NOMO-1 treated with dmso at 0.1 percent for 144 hours (cell line): ENCODE results near the gene STOM.

ENCODE experiments used
- DNase-seq: peaks from one replicate; lab custom pipeline; 2025; ENCODE audit not compliant: unreplicated experiment; lab: John Stamatoyannopoulos, UW

Gene STOM

GRCh38 chr9:121323449-121324151 is 46.5 kb downstream of the STOM start:
- DNase-seq = no peak

- DNase-seq = no peak
Measured at GRCh38 chr9:121322737-121323448, 47.2 kb downstream of the STOM start.

DNA sequence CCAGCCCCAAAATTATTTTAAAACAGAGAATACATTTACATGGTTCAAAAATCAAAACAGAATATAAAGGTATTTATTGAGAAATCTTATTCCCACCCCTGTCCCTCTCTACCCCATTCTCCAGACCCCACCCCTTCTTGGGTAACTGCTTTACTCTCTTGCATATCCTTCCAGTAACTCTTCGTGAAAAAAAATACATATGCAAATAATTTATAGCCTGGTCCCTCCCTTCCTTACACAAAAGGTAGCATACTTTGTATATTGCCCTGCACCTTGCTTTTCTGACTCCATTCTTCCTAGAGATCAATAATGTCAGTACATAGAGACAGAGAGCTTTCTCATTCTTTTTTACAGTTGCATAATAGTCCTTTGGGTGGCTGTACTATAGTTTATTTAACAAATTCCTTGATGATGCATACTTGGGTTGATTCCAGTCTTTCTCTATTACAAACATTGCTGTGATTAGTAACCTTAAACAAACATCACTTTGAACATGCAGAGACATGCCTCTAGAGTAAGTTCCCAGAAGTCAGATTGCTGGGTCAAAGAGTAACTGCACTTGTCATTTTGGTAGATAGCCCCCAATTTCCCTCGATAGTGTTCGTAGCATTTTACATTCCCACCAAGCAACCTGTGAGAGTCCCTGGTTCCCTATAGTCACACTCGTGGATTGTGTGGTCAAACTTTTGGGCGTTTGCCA is 47.9 kb downstream of the STOM start:
- no peak for DNase-seq

- no peak for DNase-seq
Measured at GRCh38 chr9:121321016-121321503, 49.0 kb downstream of the STOM start.

DNA sequence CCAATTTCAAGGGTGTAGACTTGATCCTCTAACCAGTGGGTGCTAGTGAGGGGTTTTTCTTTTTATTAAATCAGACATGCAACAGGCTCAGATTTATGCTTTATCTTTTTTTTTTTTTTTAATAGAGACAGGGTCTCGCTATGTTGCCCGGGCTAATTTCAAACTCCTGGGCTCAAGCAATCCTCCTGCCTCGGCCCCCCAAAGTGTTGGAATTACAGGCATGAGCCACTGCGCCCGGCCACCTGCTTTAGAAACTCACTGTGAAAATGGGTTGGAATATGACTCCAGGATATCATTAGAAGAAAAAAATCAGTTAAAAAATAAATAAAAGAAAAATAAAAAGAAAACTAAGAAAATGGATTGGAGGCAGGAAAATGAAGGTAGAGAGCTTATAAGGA is 50.7 kb downstream of the STOM start:
- DNase-seq = no peak

DNA sequence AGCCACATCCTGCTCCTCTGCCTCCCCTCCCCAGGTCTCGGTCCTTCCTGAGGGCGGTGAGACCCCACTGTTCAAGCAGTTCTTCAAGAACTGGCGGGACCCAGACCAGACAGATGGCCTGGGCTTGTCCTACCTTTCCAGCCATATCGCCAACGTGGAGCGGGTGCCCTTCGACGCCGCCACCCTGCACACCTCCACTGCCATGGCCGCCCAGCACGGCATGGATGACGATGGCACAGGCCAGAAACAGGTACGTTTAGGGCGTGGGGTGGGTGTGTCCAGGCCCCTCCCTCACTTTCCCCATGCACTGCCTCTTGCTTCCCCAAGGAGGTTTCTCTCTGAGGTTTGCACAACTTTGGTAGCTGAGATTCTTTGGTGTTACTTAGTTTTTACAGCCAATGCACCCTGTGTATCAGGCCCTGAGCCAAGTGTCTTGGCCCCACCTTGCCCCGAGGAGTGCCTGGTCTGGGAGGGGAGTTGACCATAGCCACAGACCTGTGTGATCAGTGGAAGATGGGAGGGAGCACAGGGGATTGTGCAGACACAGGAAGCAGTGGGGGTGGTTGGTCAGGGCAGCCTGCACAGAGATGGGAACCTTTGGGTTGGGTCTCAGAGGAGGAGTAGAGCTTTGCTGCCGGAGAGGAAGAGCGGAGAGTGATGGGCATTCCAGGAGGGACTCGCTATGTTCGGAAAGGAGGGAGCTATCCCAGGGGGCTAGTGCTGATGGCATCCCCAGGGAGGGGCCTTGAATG is 51.2 kb downstream of the STOM start:
- no peak for DNase-seq

DNA sequence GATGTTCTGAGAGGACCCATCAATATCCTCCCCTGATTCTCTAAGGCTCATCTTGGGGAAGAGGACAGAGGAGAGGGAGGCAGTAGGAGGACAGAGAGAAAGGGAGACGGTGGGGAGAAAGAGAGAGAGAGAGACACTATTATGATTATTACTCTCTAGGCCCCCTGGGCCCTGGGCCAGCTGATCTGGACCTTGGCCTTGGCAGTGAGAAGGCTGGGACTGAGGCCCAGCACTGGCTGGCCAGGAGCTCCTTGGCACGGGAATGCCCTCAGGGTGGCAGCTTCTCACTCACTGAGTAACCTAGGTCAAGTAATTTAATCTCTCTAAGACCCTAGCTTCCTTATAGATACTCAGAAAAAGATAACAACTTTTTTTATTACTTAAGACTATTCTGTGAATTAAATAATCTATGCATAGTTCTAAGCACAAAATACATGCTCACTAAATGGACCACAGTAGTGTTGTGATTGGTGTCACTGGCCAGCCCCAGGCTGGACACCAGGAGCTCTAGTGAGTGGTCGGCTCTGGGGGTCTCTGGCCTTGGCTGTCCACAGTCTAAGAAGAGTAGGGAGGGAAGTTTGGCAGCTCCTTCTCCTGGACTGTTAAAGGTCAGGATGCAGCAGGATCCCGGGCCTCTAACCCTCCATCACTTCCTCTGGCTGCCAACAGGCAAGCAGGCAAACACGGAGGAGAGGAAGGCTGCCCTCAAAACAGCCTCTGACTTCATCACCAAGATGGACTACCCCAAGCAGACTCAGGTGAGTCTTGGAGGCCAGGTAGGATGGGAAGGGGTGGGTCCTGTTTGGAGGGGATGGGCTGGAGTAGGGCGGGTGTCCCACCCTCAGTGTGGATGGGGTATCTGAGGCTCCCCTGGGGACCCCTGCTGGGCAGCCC is 52.1 kb downstream of the STOM start:
- no peak for DNase-seq

DNA sequence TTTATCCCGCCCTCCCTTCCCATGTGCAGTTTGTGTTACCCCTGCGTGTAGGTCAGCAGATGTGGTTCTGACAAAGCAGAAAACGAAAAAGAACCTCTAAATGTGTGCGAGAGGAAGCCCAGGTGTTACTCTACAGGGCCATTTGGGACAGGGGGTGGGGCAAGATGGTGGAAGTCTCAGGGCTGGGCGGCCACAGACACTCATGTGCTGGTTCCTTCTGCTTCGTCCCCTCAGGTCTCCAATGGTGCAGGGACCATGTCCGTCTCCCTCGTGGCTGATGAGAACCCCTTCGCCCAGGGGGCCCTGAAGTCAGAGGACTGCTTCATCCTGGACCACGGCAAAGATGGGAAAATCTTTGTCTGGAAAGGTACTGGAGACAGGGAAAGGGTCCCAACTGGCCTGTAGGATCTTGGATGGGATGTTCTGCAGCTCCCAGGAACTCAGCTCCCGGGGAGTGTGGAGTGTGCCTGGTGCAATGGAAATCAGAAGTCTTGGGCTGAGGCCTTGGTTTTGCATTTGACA is 53.1 kb downstream of the STOM start:
- DNase-seq = no peak

- DNase-seq = no peak
Measured at GRCh38 chr9:121316378-121316777, 53.7 kb downstream of the STOM start.

- no peak for DNase-seq
Measured at GRCh38 chr9:121313458-121314152, 56.4 kb downstream of the STOM start.

GRCh38 chr9:121312169-121312568 is 57.9 kb downstream of the STOM start:
- no peak for DNase-seq

DNA sequence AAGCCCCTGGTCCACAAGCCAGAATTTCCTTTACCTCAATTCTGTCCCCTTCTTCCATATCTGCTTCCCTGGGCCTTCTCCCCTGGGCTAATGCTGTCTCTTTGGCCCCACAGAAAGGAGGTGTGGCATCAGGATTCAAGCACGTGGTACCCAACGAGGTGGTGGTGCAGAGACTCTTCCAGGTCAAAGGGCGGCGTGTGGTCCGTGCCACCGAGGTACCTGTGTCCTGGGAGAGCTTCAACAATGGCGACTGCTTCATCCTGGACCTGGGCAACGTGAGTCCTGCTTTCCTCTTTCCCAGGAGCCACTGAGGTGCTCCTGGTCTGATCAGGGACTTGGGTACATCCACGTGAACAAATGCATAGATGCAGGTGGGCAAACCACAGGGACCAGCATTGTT is 59.5 kb downstream of the STOM start:
- no peak for DNase-seq

GRCh38 chr9:121309833-121310425 is 60.1 kb downstream of the STOM start:
- no peak for DNase-seq

DNA sequence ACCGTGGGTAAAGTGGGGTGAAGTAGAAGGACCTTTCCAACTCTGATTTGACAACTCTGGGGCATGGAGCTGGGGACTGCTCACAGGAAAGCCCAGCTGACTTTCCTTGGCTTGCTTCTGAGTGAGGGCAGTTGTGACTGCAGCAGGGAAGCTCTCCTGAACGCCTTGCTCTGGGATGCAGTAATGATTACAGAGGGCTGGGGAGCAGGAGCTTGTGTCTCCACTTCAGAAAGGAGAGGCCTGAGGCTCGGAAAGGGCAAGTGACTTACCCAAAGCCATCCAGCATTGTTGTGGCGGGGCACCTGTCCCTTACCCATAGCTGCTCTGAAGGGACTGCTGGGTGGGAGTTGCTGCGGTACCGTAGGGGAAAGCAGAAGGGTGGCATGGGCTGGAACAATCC is 60.9 kb downstream of the STOM start:
- no peak for DNase-seq

GRCh38 chr9:121308765-121309164 is 61.3 kb downstream of the STOM start:
- DNase-seq = no peak

- no peak for DNase-seq
Measured at GRCh38 chr9:121307976-121308375, 62.1 kb downstream of the STOM start.

DNA sequence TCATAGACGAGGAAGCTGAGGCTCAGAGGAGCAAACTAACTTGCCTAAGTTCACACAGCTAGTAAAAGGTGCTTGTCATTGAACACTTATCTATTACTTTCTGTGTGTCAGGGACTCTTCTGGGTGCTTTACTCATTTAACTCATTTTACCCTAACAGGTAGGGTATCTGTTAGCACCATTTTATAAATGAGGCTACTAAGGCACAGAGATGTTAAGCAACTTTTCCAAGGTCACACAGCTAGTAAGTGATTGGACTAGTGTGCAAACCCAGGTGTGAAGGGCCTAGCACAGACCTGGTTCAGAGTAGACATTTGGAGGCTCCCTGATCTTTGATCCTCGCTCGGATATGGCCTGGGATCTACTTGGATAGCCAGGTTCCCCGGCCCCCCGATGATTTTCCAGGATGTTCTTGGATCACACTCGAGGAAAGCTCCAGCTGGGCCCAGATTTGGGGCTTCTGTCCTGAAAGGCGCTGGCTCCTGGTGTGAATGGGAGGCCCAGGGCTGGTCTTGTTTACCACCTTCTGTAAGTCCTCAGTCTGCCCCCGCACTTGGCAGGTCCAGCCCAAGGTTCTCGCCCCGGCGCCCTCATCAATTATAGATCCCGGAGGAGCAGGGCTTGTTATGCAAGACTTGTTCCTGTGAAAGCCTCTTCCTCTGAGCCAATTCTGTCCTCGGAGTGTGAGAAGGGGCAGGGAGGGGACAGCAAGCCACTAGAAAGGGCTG is 64.6 kb downstream of the STOM start:
- DNase-seq = no peak

- DNase-seq = no peak
Measured at GRCh38 chr9:121304707-121305106, 65.3 kb downstream of the STOM start.
